ENCODE data around the gene EEIG1.

Gene EEIG1

GRCh38 chr9:127962278-127962677 lies 18.5 kb downstream of the EEIG1 start:
- no peak overlapping the region for H3K27ac ChIP-seq (ENCODE audit: extremely low read depth, low read depth, low read length)
- POLR2A ChIA-PET: no interaction called here

GRCh38 chr9:127961613-127962155 lies 19.1 kb downstream of the EEIG1 start:
- TF ChIP-seq KLF7 (tag by site-specific recombination; IDR thresholded peaks at IDR 0.05; ENCODE audit: borderline replicate concordance) (no peak), ZNF157 (tag by site-specific recombination; IDR thresholded peaks at IDR 0.05) (no peak), ZFP69B (tag by site-specific recombination; IDR thresholded peaks at IDR 0.05) (no peak), ZNF623 (tag by site-specific recombination; IDR thresholded peaks at IDR 0.05) (peak; percentile 97), PRDM1 (tag by site-specific recombination; IDR thresholded peaks at IDR 0.05) (no peak), ZIC2 (tag by site-specific recombination; IDR thresholded peaks at IDR 0.05) (peak; percentile 36; the same call in 1 of the 2 replicates), ZNF580 (tag by site-specific recombination; IDR thresholded peaks at IDR 0.05) (0 out of 2 replicates have a peak, but pooled peaks have one; percentile 17), ZSCAN16 (tag by site-specific recombination; IDR thresholded peaks at IDR 0.05) (no peak)
- ChIA-PET POLR2A (no interaction called here), CTCF (interaction anchor here (0.8 kb wide), 1 partner anchor 19 kb away, joined by 3 read pairs; no protein-coding TSS in a partner anchor)
- H3K36me3 ChIP-seq (ENCODE audit: control insufficient read depth in 2 of 2, insufficient read depth in 1 of 2, low read length in 2 of 2): no peaks in the 10 kb centered on the region
- no peak overlapping the region for H3K4me3 ChIP-seq (ENCODE audit: low read depth, low read length)
- H3K4me1 ChIP-seq (ENCODE audit: control insufficient read depth, insufficient read depth, low read length): peaks cover 7% of the 10 kb centered on the region
- H3K27ac ChIP-seq (ENCODE audit: extremely low read depth, low read depth, low read length): no peak overlapping the region
- no peaks in the 10 kb centered on the region for H3K9me3 ChIP-seq (ENCODE audit: control insufficient read depth, insufficient read depth, low read depth, low read length)

More at GRCh38 chr9:127962278-127962677, 18.5 kb downstream of the EEIG1 start:
- CTCF ChIA-PET: interaction anchor here (0.5 to 2.1 kb wide), 4 partner anchors 18 to 754 kb away, joined by 3 to 10 read pairs (median 4); no protein-coding TSS in a partner anchor
- H3K4me1 ChIP-seq (ENCODE audit: control insufficient read depth, insufficient read depth, low read length): peaks cover 7% of the 10 kb centered on the region
- TF ChIP-seq ZNF610 (tag by site-specific recombination; IDR thresholded peaks at IDR 0.05; ENCODE audit: borderline replicate concordance) (no peak), RBAK (tag by site-specific recombination; IDR thresholded peaks at IDR 0.05) (no peak), SCRT1 (tag by site-specific recombination; IDR thresholded peaks at IDR 0.05; ENCODE audit: borderline replicate concordance) (no peak), ZNF707 (tag by site-specific recombination; IDR thresholded peaks at IDR 0.05) (no peak)
- H3K9me3 ChIP-seq (ENCODE audit: control insufficient read depth, insufficient read depth, low read depth, low read length): no peaks in the 10 kb centered on the region
- no peaks in the 10 kb centered on the region for H3K36me3 ChIP-seq (ENCODE audit: control insufficient read depth in 2 of 2, insufficient read depth in 1 of 2, low read length in 2 of 2)
- no peak overlapping the region for H3K4me3 ChIP-seq (ENCODE audit: low read depth, low read length)

GRCh38 chr9:127961155-127961490 lies 19.7 kb downstream of the EEIG1 start:
- CTCF ChIA-PET: interaction anchor here (1.3 kb wide), 1 partner anchor 14 kb away, joined by 6 read pairs; no protein-coding TSS in a partner anchor
- no peaks in the 10 kb centered on the region for H3K36me3 ChIP-seq (ENCODE audit: control insufficient read depth in 2 of 2, insufficient read depth in 1 of 2, low read length in 2 of 2)
- TF ChIP-seq ZNF362 (tag by site-specific recombination; IDR thresholded peaks at IDR 0.05) (no peak), ZNF184 (tag by site-specific recombination; IDR thresholded peaks at IDR 0.05) (no peak), ZNF843 (tag by site-specific recombination; IDR thresholded peaks at IDR 0.05) (no peak), ZNF48 (tag by site-specific recombination; IDR thresholded peaks at IDR 0.05) (no peak), INSM2 (tag by site-specific recombination; IDR thresholded peaks at IDR 0.05) (no peak), ZNF645 (tag by site-specific recombination; IDR thresholded peaks at IDR 0.05) (no peak), ZNF404 (tag by site-specific recombination; IDR thresholded peaks at IDR 0.05) (no peak)
- H3K4me3 ChIP-seq (ENCODE audit: low read depth, low read length): no peak overlapping the region
- POLR2A ChIA-PET: no interaction called here
- H3K9me3 ChIP-seq (ENCODE audit: control insufficient read depth, insufficient read depth, low read depth, low read length): no peaks in the 10 kb centered on the region
- H3K27ac ChIP-seq (ENCODE audit: extremely low read depth, low read depth, low read length): no peak overlapping the region
- H3K4me1 ChIP-seq (ENCODE audit: control insufficient read depth, insufficient read depth, low read length): peaks cover 7% of the 10 kb centered on the region

Measured in HEK293 (cell line).